Pulmonary artery endothelial cell (primary cell): ENCODE data around the gene ENTPD6. TPM values are rescaled to one million over a fixed set of nuclear protein-coding genes. Genes with fewer than 3 reads are reported as not detected.

ENCODE experiments used
- DNase-seq: peaks from one replicate; pipeline ENCODE4 v3.0.0-alpha.2; 2011; ENCODE audit warnings: low read depth, low spot score
- total RNA-seq: library from RNA; depleted of rRNA; stranded (reverse); fragments of >200 nt; gene quantifications from 2 replicates; pipeline ENCODE4 v1.2.3, GENCODE V29; 2014

Gene ENTPD6
- total RNA-seq, 1 donor from 2014 or later = 56.3 TPM

- no peak for DNase-seq
Observed at GRCh38 chr20:25207960-25208534, 12.5 kb downstream of the ENTPD6 start.

- DNase-seq = no peak
Observed at GRCh38 chr20:25209400-25209799, 13.9 kb downstream of the ENTPD6 start.

- no peak for DNase-seq
Observed at GRCh38 chr20:25209911-25210310, 14.4 kb downstream of the ENTPD6 start.

- DNase-seq = no peak
Observed at GRCh38 chr20:25211273-25211672, 15.8 kb downstream of the ENTPD6 start.

- no peak for DNase-seq
Observed at GRCh38 chr20:25212242-25212641, 16.7 kb downstream of the ENTPD6 start.

GRCh38 chr20:25213566-25214425 lies 18.3 kb downstream of the ENTPD6 start:
- no peak for DNase-seq

- no peak for DNase-seq
Observed at GRCh38 chr20:25214426-25214790, 18.9 kb downstream of the ENTPD6 start.

- DNase-seq = no peak
Observed at GRCh38 chr20:25214819-25215218, 19.3 kb downstream of the ENTPD6 start.

GRCh38 chr20:25215521-25215920 lies 20.0 kb downstream of the ENTPD6 start:
- DNase-seq = no peak

- no peak for DNase-seq
Observed at GRCh38 chr20:25216199-25216945, 20.9 kb downstream of the ENTPD6 start.

- no peak for DNase-seq
Observed at GRCh38 chr20:25217161-25218108, 21.9 kb downstream of the ENTPD6 start.

- DNase-seq = no peak
Observed at GRCh38 chr20:25218109-25218486, 22.6 kb downstream of the ENTPD6 start.

GRCh38 chr20:25218492-25218891 lies 23.0 kb downstream of the ENTPD6 start:
- DNase-seq = no peak

GRCh38 chr20:25219365-25219764 lies 23.9 kb downstream of the ENTPD6 start:
- no peak for DNase-seq

GRCh38 chr20:25220021-25220730 lies 24.7 kb downstream of the ENTPD6 start:
- DNase-seq = no peak

- no peak for DNase-seq
Observed at GRCh38 chr20:25220810-25221591, 25.5 kb downstream of the ENTPD6 start.

GRCh38 chr20:25221592-25222460 lies 26.3 kb downstream of the ENTPD6 start:
- no peak for DNase-seq

- no peak for DNase-seq
Observed at GRCh38 chr20:25222461-25223178, 27.1 kb downstream of the ENTPD6 start.
